LNCaP clone FGC (cell line): Measurements from ENCODE around the gene APLP1.

ENCODE experiments used
- DNase-seq: peaks from one replicate; pipeline ENCODE4 v3.0.0-alpha.2; 2011; ENCODE audit warnings: low read depth
- H3K4me3 ChIP-seq: 2 replicates; pipeline ENCODE4 v1.5.1; 2011; ENCODE audit warnings: mild to moderate bottlenecking, low read depth, low read length, control low read depth
- CTCF ChIP-seq: IDR thresholded peaks from 2 replicates; pipeline ENCODE4 v1.5.1; 2012; ENCODE audit warnings: mild to moderate bottlenecking; ENCODE audit not compliant: control insufficient read depth, insufficient read depth; ENCODE audit errors: extremely low read depth

The APLP1 gene

GRCh38 chr19:35882114-35882832 is 13.9 kb downstream of the APLP1 start:
- peak; percentile 53 for DNase-seq
- no peak overlapping the region for H3K4me3 ChIP-seq
- TF ChIP-seq CTCF: peak; percentile 53

- no peak overlapping the region for H3K4me3 ChIP-seq
- no peak for DNase-seq
- no peak for TF ChIP-seq CTCF
Observed at GRCh38 chr19:35883882-35884281, 15.5 kb downstream of the APLP1 start.

- TF ChIP-seq CTCF: no peak
- no peak overlapping the region for H3K4me3 ChIP-seq
- no peak for DNase-seq
Observed at GRCh38 chr19:35885225-35885738, 16.9 kb downstream of the APLP1 start.

GRCh38 chr19:35885904-35886303 is 17.5 kb downstream of the APLP1 start:
- no peak for TF ChIP-seq CTCF
- no peak for DNase-seq

GRCh38 chr19:35887197-35887596 is 18.8 kb downstream of the APLP1 start:
- DNase-seq: no peak
- no peak overlapping the region for H3K4me3 ChIP-seq
- TF ChIP-seq CTCF: no peak

More at GRCh38 chr19:35885904-35886303, 17.5 kb downstream of the APLP1 start:
- no peak overlapping the region for H3K4me3 ChIP-seq

- H3K4me3 ChIP-seq: no peak overlapping the region
- TF ChIP-seq CTCF: no peak
- DNase-seq: no peak
Observed at GRCh38 chr19:35888398-35888797, 20.0 kb downstream of the APLP1 start.
